ENCODE results near the gene ADGRG6.

- TF ChIP-seq EZH2 (IDR thresholded peaks at IDR 0.05) (no peak), POLR2AphosphoS5 (IDR thresholded peaks at IDR 0.05; ENCODE audit: borderline replicate concordance, low read depth, low read length) (no peak), FOXP2 (optimal IDR thresholded peaks at IDR 0.05; ENCODE audit: control extremely low read depth, extremely low read length, insufficient read depth) (no peak)
Observed at GRCh38 chr6:142406131-142406530, 104.3 kb downstream of the ADGRG6 start.

Data from SK-N-MC (cell line).